HepG2 (cell line): ENCODE measurements around the gene KTN1. TPM values are rescaled to one million over a fixed set of nuclear protein-coding genes. Genes with fewer than 3 reads are reported as not detected.

Source experiments
- ARID5B ChIP-seq: IDR thresholded peaks from 2 replicates; pipeline ENCODE4 v1.4.0; 2020; ENCODE audit warnings: mild to moderate bottlenecking, missing genetic modification reagents
- CCAR2 ChIP-seq: fragments of 200-400 bp; formaldehyde crosslinking; optimal IDR thresholded peaks from 2 replicates; pipeline ENCODE3; 2018; ENCODE audit warnings: low read depth, mild to moderate bottlenecking, low read length, moderate library complexity
- DNMT3B ChIP-seq: conservative IDR thresholded peaks from 2 replicates; pipeline ENCODE4 v1.6.1; 2016; ENCODE audit warnings: missing biosample characterization, control low read depth
- ERF ChIP-seq: IDR thresholded peaks from 2 replicates; pipeline ENCODE4 v1.6.1; 2018; ENCODE audit warnings: missing biosample characterization, missing genetic modification reagents
- HIVEP1 ChIP-seq: sonication (generic); formaldehyde crosslinking; IDR thresholded peaks from 2 replicates; pipeline ENCODE4 v1.4.0; 2020; ENCODE audit warnings: mild to moderate bottlenecking, missing genetic modification reagents
- ISX ChIP-seq: sonication (generic); formaldehyde crosslinking; conservative IDR thresholded peaks from 2 replicates; pipeline ENCODE4 v1.5.0; 2020; ENCODE audit warnings: missing genetic modification reagents
- MXI1 ChIP-seq: IDR thresholded peaks from 3 replicates; pipeline ENCODE4 v1.6.1; 2012; ENCODE audit warnings: low read depth, low read length, inconsistent platforms, borderline replicate concordance
- NFIC ChIP-seq: IDR thresholded peaks from 2 replicates; pipeline ENCODE4 v1.6.1; 2012; ENCODE audit warnings: mild to moderate bottlenecking, low read length, inconsistent platforms
- NFKBIZ ChIP-seq: IDR thresholded peaks from 2 replicates; pipeline ENCODE4 v1.6.1; 2018; ENCODE audit warnings: missing genetic modification reagents, missing compliant biosample characterization
- RXRB ChIP-seq: IDR thresholded peaks from 2 replicates; pipeline ENCODE4 v1.6.1; 2016; ENCODE audit warnings: borderline replicate concordance, missing genetic modification reagents, missing compliant biosample characterization
- TBL1XR1 ChIP-seq: fragments of 150-350 bp; IDR thresholded peaks from 2 replicates; pipeline ENCODE4 v1.6.1; 2014; ENCODE audit warnings: borderline replicate concordance, low read length; ENCODE audit not compliant: partially characterized antibody
- ZBTB38 ChIP-seq: sonication (generic); formaldehyde crosslinking; IDR thresholded peaks from 2 replicates; pipeline ENCODE4 v1.5.1; 2020; ENCODE audit warnings: mild to moderate bottlenecking, missing genetic modification reagents
- ZFP1 ChIP-seq: IDR thresholded peaks from 2 replicates; pipeline ENCODE4 v1.6.1; 2016
- ZFY ChIP-seq: sonication (generic); formaldehyde crosslinking; IDR thresholded peaks from 2 replicates; pipeline ENCODE4 v1.4.0; 2020; ENCODE audit warnings: missing genetic modification reagents
- ZNF10 ChIP-seq: sonication (generic); formaldehyde crosslinking; IDR thresholded peaks from 2 replicates; pipeline ENCODE4 v1.4.0; 2020; ENCODE audit warnings: mild to moderate bottlenecking, low read depth, missing genetic modification reagents, borderline replicate concordance
- ZNF430 ChIP-seq: sonication (generic); formaldehyde crosslinking; IDR thresholded peaks from 2 replicates; pipeline ENCODE4 v1.9.0; 2021; ENCODE audit warnings: mild to moderate bottlenecking, missing genetic modification reagents
- ZNF431 ChIP-seq: sonication (generic); formaldehyde crosslinking; IDR thresholded peaks from 2 replicates; pipeline ENCODE4 v1.9.0; 2022; ENCODE audit warnings: missing genetic modification reagents, low read depth, mild to moderate bottlenecking, borderline replicate concordance
- ZNF547 ChIP-seq: sonication (generic); formaldehyde crosslinking; IDR thresholded peaks from 2 replicates; pipeline ENCODE4 v1.5.1; 2020; ENCODE audit warnings: mild to moderate bottlenecking, missing genetic modification reagents
- ZNF672 ChIP-seq: sonication (generic); formaldehyde crosslinking; IDR thresholded peaks from 2 replicates; pipeline ENCODE4 v1.8.1; 2022; ENCODE audit warnings: missing genetic modification reagents
- ZNF720 ChIP-seq: sonication (generic); formaldehyde crosslinking; IDR thresholded peaks from 2 replicates; pipeline ENCODE4 v1.4.0; 2020; ENCODE audit warnings: missing genetic modification reagents
- ZNF784 ChIP-seq: sonication (generic); formaldehyde crosslinking; IDR thresholded peaks from 2 replicates; pipeline ENCODE4 v1.5.1; 2020; ENCODE audit warnings: missing genetic modification reagents, mild to moderate bottlenecking, borderline replicate concordance
- ZNF788 ChIP-seq: sonication (generic); formaldehyde crosslinking; IDR thresholded peaks from 2 replicates; pipeline ENCODE4 v1.5.0; 2020; ENCODE audit warnings: mild to moderate bottlenecking, missing genetic modification reagents, borderline replicate concordance
- polyA plus RNA-seq, 8 experiments: library from polyadenylated mRNA; depleted of rRNA in 3 of 8; stranded (reverse) in 7 of 8; unstranded in 1 of 8; fragments of >200 nt; fragmentation: Illumina TruSeq in 4 of 8; extraction: Trizol in 4 of 8; gene quantifications; 2 replicates each; pipeline versions ENCODE4 v1.2.1 to v1.2.3, GENCODE V29; 2011 to 2016; ENCODE audit warnings: low read depth in 4 of 8, missing spikeins in 1 of 8, mixed read lengths in 1 of 8; ENCODE audit not compliant: insufficient read depth in 1 of 8
- total RNA-seq, 5 experiments: library from RNA; depleted of rRNA; stranded (reverse); fragments of >200 nt; fragmentation: Illumina TruSeq; extraction: Trizol; gene quantifications; 2 replicates each; pipeline ENCODE4 v1.2.3, GENCODE V29; 2016; ENCODE audit warnings: low read depth in 1 of 5
- TF ChIP-seq, protein P1 (sequence below): sonication (generic); formaldehyde crosslinking; IDR thresholded peaks from 2 replicates; pipeline ENCODE4 v1.4.0; 2020; ENCODE audit warnings: mild to moderate bottlenecking, low read depth, missing genetic modification reagents
- TF ChIP-seq, protein P2 (sequence below): sonication (generic); formaldehyde crosslinking; IDR thresholded peaks from 2 replicates; pipeline ENCODE4 v1.5.0; 2020; ENCODE audit warnings: missing genetic modification reagents

Gene KTN1
- total and polyA plus RNA-seq, 2 of the 13 experiments (the other 11 are each of a cell fraction or from before 2014, with no cell fraction given), result 60.6 to 169 TPM

DNA sequence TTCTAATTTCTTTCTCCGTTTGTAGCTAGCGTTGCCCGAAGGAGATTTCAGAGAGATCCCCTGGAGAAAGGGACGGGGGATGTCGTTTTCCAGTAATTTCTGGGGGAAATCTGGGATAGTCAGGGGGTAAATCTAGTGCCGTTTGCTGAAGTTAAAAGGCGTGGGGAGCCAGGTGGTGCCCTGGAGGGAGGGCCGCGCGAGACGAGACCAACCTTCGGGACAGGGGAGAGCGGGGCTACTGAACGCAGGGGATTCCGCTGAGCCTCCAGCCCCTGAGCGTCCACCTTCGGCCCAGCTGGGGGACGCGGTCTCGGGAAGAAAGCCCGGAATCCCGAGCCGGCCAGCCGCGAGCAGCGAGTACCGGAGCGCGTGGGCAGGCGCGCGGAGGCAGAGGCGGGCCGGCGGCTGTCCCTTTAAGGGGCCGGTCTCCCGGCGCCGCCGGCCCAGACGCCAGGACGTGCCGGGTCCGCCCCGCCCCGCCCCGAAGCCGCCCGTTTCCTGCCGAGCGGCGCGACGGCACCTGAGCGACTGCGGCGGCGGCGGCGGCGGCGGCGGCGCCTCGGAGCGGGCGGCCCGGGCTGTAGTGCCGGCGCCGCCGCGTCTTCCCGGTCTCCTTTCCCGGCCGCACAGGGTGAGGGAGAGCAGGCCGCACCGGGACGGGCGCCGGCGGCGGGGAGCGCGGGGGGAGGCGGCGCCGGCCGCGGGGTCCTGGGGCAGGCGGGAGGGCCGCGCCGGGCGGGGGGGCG lies at the start of gene KTN1 (continued):
- peak; percentile 43 for TF ChIP-seq ARID5B (CRISPR knock-in tag)
- TF ChIP-seq, protein P1, sequence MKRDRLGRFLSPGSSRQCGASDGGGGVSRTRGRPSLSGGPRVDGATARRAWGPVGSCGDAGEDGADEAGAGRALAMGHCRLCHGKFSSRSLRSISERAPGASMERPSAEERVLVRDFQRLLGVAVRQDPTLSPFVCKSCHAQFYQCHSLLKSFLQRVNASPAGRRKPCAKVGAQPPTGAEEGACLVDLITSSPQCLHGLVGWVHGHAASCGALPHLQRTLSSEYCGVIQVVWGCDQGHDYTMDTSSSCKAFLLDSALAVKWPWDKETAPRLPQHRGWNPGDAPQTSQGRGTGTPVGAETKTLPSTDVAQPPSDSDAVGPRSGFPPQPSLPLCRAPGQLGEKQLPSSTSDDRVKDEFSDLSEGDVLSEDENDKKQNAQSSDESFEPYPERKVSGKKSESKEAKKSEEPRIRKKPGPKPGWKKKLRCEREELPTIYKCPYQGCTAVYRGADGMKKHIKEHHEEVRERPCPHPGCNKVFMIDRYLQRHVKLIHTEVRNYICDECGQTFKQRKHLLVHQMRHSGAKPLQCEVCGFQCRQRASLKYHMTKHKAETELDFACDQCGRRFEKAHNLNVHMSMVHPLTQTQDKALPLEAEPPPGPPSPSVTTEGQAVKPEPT (CRISPR knock-in tag), result no peak
- peak; percentile 80 for TF ChIP-seq ZFY (CRISPR knock-in tag)
- TF ChIP-seq ZNF720 (CRISPR knock-in tag), result no peak
- TF ChIP-seq DNMT3B (CRISPR knock-in tag), result no peak
- TF ChIP-seq ZNF430, result no peak
- no peak for TF ChIP-seq ZNF672 (CRISPR knock-in tag)
- 0 out of 2 replicates have a peak, but pooled peaks have one; percentile 48 for TF ChIP-seq ERF (CRISPR knock-in tag)
- TF ChIP-seq ZNF784 (CRISPR knock-in tag), result 0 out of 2 replicates have a peak, but pooled peaks have one; percentile 36
- TF ChIP-seq RXRB (CRISPR knock-in tag), result 0 out of 2 replicates have a peak, but pooled peaks have one; percentile 20
- TF ChIP-seq NFIC, result no peak
- TF ChIP-seq ZFP1 (CRISPR knock-in tag), result no peak
- peak; percentile 90 for TF ChIP-seq ZNF547 (CRISPR knock-in tag)
- no peak for TF ChIP-seq ZBTB38 (CRISPR knock-in tag)
- TF ChIP-seq ZNF10 (CRISPR knock-in tag), result no peak
- peak; percentile 49; the same call in 1 of the 2 replicates for TF ChIP-seq ZNF788
- TF ChIP-seq MXI1, result peak; percentile 75; the same call in 2 of the 3 replicates
- TF ChIP-seq NFKBIZ (CRISPR knock-in tag), result no peak
- TF ChIP-seq ISX, result no peak
- TF ChIP-seq, protein P2, sequence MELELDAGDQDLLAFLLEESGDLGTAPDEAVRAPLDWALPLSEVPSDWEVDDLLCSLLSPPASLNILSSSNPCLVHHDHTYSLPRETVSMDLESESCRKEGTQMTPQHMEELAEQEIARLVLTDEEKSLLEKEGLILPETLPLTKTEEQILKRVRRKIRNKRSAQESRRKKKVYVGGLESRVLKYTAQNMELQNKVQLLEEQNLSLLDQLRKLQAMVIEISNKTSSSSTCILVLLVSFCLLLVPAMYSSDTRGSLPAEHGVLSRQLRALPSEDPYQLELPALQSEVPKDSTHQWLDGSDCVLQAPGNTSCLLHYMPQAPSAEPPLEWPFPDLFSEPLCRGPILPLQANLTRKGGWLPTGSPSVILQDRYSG (CRISPR knock-in tag), result no peak
- TF ChIP-seq ZNF431 (CRISPR knock-in tag), result no peak
- no peak for TF ChIP-seq TBL1XR1
- TF ChIP-seq CCAR2, result no peak
- TF ChIP-seq HIVEP1 (CRISPR knock-in tag), result no peak
